ENCODE data around the gene SLC7A14.

SLC7A14 gene

GRCh38 chr3:170421111-170421641, 164.7 kb downstream of the SLC7A14 start:
- DNase-seq, result no peak

- no peak for DNase-seq
Measured at GRCh38 chr3:170420307-170420821, 165.5 kb downstream of the SLC7A14 start.

GRCh38 chr3:170419557-170420087, 166.3 kb downstream of the SLC7A14 start:
- no peak for DNase-seq

GRCh38 chr3:170418422-170419398, 167.2 kb downstream of the SLC7A14 start, which contains the start of gene CLDN11:
CLDN11 (plus strand) TSS chr3:170418868; CDS start chr3:170419067, 199 bp downstream.
- peak; percentile 65 for DNase-seq

GRCh38 chr3:170417090-170417489, 168.8 kb downstream of the SLC7A14 start:
- no peak for DNase-seq

- DNase-seq, result peak; percentile 80
Measured at GRCh38 chr3:170414202-170414663, 171.6 kb downstream of the SLC7A14 start.

- no peak for DNase-seq
Measured at GRCh38 chr3:170413291-170413690, 172.6 kb downstream of the SLC7A14 start.

GRCh38 chr3:170410428-170411029, 175.3 kb downstream of the SLC7A14 start:
- peak; percentile 5 for DNase-seq
